Anterior cingulate cortex (tissue), 58 donors: ENCODE data around the gene PPP2R1B.
"Not testable (repeated sequence)": the region's sequence is repeated elsewhere in the genome, so short reads cannot be mapped to it uniquely, and the experiment has no call there.

Source experiments
- DNase-seq, 58 donors: peaks; one replicate each; lab custom pipeline; 2025; lab: John Stamatoyannopoulos, UW

The PPP2R1B gene

DNA sequence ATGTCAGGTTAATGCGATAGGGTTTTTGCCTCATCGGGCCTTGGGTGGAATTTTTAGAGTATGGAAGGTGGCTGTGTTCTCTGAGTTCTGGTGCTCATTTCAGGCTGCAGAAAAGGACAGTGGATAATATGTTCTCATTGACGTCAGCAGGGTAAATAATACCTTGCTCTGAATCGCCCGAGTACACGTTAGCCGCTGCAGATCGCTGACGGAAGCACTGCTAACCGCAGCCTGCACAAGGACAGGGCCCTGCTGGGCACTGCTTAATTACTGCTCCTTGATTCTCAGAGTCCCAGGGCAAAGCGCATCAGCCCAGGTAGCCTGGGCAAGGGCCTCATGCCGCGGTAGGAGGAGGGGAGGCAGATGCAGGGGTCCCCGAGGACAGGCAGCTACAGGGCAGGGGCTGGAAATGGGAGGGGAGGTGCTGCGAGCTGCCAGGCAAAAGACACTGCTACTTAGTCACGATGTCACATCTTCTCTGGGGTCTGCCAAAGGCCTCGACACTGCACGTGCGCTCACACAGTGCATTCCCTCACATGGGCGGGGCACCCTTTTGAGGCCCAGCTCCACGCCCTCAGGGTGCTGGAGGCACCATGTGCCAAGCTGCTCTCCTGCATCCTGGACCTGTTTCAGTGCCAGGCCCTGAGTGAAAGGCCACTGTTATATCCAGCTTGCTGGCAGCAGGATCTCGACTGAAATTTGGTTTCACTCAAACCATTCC, 35.2 kb downstream of the PPP2R1B start:
- peak in 24 of 58 donors; percentile 16 to 75 (median 38) for DNase-seq

DNA sequence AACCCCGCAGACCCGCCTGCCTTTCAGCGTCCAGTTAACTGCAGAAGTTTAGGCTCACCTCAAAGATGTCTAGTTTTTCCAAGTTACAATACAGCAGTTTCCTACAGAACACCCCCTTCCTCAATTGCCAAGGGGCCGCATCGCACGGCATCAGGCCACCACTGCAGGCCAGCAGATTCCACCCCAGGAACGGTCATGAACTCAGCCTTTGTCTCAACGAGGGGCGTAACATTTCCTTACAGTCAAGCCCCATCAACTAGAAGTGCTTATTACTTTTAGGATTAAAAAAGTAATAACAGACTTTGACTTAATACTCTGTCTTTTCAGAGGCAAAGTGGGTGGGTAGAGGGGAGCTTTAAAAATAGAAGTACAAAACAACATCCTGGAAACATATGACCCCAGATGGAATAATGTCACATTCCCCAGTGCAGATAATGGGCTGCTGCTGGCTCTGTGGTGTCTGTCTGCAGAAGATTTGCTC, 36.3 kb downstream of the PPP2R1B start:
- DNase-seq: no peak

DNA sequence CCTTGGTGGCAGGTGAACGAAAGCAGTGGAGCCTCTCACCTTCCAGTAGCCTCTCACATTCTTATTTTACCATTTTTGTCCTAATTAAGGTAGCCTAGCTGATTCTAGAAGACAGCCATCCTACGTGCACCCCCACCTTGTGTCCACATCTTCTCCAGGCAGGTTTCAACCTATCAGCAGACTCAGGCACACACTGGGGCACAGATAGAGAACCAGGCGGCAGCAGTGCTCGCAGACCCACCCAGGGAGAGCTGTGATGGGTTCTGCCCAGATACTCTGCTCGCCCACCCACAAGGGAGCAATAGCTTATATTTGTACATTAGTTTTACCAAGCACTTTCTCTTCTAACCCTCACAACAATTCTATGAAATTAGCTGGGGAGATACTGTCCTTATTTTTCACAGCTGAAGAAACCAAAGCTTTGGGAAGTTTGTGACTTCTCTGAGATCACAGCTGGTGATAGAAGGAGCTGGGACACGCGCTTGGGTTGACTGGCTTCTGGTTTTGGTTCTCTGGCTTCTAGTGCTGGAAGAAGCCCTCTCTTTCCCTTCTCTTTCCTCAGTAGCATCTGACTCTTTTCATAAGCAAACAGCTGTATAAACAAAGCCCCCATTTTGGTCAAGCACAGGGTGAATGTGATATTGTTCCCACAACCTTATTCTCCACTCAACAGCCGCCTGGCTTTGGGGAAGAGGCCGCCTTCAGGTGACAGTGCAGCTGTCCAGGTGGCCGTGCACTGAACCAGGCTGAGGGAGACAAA, 36.9 kb downstream of the PPP2R1B start:
- peak in 1 of 58 donors; percentile 27 for DNase-seq

GRCh38 chr11:111727431-111727830, 38.8 kb downstream of the PPP2R1B start:
- DNase-seq: no peak

- no peak for DNase-seq
Observed at GRCh38 chr11:111726301-111726713, 39.9 kb downstream of the PPP2R1B start.

DNA sequence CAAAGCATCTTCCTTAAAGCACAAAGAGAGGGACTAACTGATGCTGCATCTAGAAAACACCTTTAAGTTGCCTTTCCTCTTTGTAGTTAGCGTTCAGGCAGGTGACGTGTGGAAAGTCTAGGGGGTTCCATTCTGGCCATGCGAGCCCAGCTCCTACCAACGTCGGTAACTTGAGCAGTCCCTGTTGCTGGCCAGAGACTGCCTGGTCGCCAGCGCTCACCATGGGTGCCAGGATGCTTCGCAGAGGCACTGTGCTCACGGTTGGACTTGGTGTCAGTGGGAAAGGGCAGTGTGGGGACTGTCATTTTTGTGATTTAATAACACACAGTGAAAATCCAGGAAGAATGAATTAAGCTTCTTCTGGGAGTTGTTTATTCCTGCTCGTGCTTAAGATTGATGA, 40.6 kb downstream of the PPP2R1B start:
- DNase-seq: no peak

DNA sequence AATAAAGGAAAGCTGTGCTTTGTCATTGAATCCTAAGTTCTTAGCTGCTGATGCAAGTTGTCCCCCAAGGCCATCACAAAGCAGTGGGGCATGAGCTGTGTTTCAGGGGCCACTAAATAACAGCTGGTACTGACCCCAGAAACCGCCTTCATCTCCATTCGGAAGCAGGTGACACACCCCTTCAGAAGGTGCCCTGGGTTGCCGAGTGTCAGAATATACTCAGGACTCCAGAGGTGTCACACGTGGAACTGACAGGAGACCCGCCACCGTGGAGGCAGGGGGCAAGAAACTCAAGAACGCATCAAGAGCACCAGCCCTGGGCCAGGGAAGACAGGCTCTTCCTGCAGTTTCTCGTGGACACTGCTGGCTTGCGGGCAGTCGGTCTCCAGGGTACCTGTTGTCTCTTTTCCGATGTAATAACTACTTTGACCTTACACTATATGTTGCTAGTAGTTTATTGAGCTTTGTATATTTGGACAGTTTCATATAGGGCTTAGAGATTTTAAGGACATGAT, 41.5 kb downstream of the PPP2R1B start:
- no peak for DNase-seq

DNA sequence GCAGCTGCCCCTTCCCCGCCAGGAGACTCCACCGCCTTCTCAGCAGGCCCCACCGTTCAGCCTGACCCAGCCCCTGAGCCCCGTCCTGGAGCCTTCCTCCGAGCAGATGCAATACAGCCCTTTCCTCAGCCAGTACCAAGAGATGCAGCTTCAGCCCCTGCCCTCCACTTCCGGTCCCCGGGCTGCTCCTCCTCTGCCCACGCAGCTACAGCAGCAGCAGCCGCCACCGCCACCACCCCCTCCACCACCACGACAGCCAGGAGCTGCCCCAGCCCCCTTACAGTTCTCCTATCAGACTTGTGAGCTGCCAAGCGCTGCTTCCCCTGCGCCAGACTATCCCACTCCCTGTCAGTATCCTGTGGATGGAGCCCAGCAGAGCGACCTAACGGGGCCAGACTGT, 42.6 kb downstream of the PPP2R1B start:
- peak in 6 of 58 donors; percentile 29 to 55 (median 38) for DNase-seq

GRCh38 chr11:111722501-111722900, 43.7 kb downstream of the PPP2R1B start:
- DNase-seq: no peak

GRCh38 chr11:111720801-111721494, 45.2 kb downstream of the PPP2R1B start:
- no peak for DNase-seq

DNA sequence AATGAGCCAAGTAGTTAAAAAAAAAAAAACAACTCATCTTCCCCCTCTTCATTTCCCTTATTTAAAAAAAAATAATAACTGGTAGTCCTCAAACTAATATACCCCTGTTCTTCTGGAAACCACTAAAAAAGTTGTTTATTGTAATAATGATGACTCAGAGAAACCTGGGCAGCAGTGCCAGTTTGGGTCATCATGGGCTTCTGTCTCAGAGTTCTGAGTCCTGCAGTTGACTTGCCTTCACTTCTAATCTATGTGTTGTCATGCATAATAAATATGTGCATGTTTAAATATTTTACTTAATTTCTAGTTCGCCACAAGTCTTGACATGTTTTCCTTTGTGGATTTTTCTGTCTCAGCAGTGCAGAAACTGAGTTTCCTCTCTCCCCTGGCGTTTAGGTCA, 46.8 kb downstream of the PPP2R1B start:
- no peak for DNase-seq

GRCh38 chr11:111718859-111719258, 47.3 kb downstream of the PPP2R1B start:
- DNase-seq: no peak

GRCh38 chr11:111718436-111718835, 47.8 kb downstream of the PPP2R1B start:
- peak in 2 of 58 donors; percentile 26 to 28 for DNase-seq

- DNase-seq: not testable (repeated sequence)
Observed at GRCh38 chr11:111717660-111718059, 48.5 kb downstream of the PPP2R1B start.

- no peak for DNase-seq
Observed at GRCh38 chr11:111715142-111715816, 50.9 kb downstream of the PPP2R1B start.

GRCh38 chr11:111714522-111714921, 51.7 kb downstream of the PPP2R1B start:
- DNase-seq: no peak

DNA sequence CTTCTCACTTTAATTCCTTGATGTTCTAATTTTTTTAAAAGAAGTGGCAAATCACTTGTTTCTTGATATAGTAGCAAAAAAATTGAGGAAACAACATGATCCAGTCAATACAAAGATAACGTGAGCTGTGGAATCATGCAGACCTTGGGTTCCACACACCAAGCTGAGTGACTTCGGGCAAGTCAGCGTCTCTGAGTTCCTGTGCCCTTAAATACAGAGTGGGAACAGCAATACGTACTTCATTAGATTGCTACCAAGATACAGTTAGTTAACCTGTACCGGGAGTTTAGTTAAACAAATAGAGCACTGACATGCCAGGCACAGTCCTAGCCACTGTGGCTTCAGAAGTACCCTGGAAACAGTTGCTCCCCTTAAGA, 58.5 kb downstream of the PPP2R1B start:
- no peak for DNase-seq

GRCh38 chr11:111707039-111707690, 59.0 kb downstream of the PPP2R1B start:
- DNase-seq: peak in 7 of 58 donors; percentile 5 to 50 (median 17)

GRCh38 chr11:111703576-111703975, 62.6 kb downstream of the PPP2R1B start:
- DNase-seq: no peak

DNA sequence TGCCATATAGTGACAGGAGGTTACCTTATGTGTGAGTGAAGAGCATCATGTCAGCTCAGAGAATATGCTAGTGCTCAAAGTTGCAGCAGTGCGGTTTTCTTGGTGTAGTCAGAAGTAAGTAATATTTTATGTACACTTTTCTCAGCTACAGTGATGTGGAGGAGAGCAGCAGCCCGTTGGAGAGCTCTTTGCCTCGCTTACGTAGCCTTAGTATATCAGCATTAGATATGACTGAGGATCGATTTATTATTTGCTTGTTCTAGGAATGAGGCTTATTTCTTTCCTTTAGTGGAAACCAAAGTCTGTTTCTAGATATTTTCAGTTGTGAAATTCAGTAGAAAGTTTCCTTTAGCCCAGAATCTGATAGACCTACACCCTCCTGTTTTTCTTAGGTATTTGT, 63.6 kb downstream of the PPP2R1B start:
- DNase-seq: no peak
